Neural cell (in vitro differentiated cells): ENCODE results near the gene VPS13D.

Source experiments
- CTCF ChIP-seq: fragments of 450-650 bp; IDR thresholded peaks from 2 replicates; pipeline ENCODE4 v1.5.1; 2014; ENCODE audit warnings: antibody characterized with exemption, mild to moderate bottlenecking, moderate library complexity; ENCODE audit not compliant: poor library complexity, severe bottlenecking
- EP300 ChIP-seq: fragments of 450-650 bp; conservative IDR thresholded peaks from 2 replicates; pipeline ENCODE4 v1.6.1; 2014; ENCODE audit warnings: antibody characterized with exemption, mild to moderate bottlenecking, moderate library complexity; ENCODE audit not compliant: poor library complexity, severe bottlenecking
- EZH2 ChIP-seq: fragments of 200-600, 300-800 bp; shearing (Covaris generic), sonication (generic); IDR thresholded peaks from 2 replicates; pipeline ENCODE4 v1.6.1; 2014; ENCODE audit warnings: antibody characterized with exemption, low read length, borderline replicate concordance, mild to moderate bottlenecking; ENCODE audit not compliant: insufficient read depth, poor library complexity, severe bottlenecking
- MXI1 ChIP-seq: fragments of 450-650 bp; conservative IDR thresholded peaks from 2 replicates; pipeline ENCODE4 v1.6.1; 2014; ENCODE audit warnings: antibody characterized with exemption, mild to moderate bottlenecking; ENCODE audit not compliant: poor library complexity, severe bottlenecking
- POLR2AphosphoS5 ChIP-seq: IDR thresholded peaks from 2 replicates; pipeline ENCODE4 v1.6.1; 2012
- SMC3 ChIP-seq: fragments of 450-650 bp; conservative IDR thresholded peaks from 2 replicates; pipeline ENCODE4 v1.6.1; 2014; ENCODE audit warnings: antibody characterized with exemption, mild to moderate bottlenecking, moderate library complexity; ENCODE audit not compliant: poor library complexity
- TAF1 ChIP-seq: IDR thresholded peaks from 2 replicates; pipeline ENCODE4 v1.6.1; 2012; ENCODE audit warnings: low read depth

DNA sequence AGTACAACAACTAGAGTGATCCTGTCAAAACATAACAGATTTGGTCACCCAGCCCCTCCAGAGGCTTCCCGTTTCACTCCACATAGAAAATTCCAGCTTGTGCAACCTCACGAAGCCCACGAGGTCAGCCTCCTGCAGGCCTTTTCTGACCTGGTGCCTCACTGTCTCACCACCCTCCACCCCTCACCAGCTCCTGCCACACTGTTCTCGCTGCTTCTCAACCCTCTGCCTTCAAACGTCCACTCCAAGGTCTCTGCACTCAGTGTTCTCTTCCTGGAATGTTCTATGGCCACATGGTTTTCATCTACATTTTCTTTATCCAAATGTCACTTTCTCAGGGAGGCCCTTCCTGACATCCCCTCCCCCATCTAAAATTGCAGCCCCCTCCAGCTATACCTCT, 209.2 kb downstream of the VPS13D start:
- TF ChIP-seq CTCF, result no peak
- no peak for TF ChIP-seq SMC3
- TF ChIP-seq TAF1, result no peak
- no peak for TF ChIP-seq EZH2
- no peak for TF ChIP-seq POLR2AphosphoS5
- no peak for TF ChIP-seq MXI1
- no peak for TF ChIP-seq EP300
